SHP77 treated with DMSO at 0.1 percent for 48 hours (cell line): ENCODE data around the gene THUMPD1.
"Not testable (repeated sequence)": the region's sequence is repeated elsewhere in the genome, so short reads cannot be mapped to it uniquely, and the experiment has no call there.

Experiments used
- DNase-seq: peaks from one replicate; lab custom pipeline; 2025; lab: John Stamatoyannopoulos, UW

Gene THUMPD1, protein sequence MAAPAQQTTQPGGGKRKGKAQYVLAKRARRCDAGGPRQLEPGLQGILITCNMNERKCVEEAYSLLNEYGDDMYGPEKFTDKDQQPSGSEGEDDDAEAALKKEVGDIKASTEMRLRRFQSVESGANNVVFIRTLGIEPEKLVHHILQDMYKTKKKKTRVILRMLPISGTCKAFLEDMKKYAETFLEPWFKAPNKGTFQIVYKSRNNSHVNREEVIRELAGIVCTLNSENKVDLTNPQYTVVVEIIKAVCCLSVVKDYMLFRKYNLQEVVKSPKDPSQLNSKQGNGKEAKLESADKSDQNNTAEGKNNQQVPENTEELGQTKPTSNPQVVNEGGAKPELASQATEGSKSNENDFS

GRCh38 chr16:20741554-20742285 is at the start of gene THUMPD1:
Gene THUMPD1 (minus strand): TSS chr16:20741818. CDS start chr16:20741739, 79 bp downstream.
- DNase-seq: peak; percentile 68

- no peak for DNase-seq
Measured at GRCh38 chr16:20789130-20789529, 47.5 kb upstream of the THUMPD1 start.

- no peak for DNase-seq
Measured at GRCh38 chr16:20784204-20784603, 42.6 kb upstream of the THUMPD1 start.

DNA sequence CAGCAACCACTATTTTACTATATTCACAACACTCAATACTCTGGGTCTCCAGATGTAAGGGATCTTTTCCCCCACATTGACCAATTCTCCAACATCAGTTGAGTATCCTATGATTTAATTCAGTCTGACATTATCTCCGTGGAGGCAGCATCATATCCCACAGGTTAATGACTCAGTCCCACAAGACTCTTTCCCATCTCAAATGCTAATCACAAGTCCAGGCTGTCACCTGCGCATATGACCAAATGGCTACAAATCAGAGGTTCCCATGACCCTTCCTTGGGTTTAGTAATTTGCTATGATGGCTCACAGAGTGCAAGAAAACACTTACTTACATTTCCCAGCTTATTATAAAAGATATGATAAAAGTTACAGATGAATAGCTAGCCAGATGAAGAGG is 40.9 kb upstream of the THUMPD1 start:
- DNase-seq: no peak

DNA sequence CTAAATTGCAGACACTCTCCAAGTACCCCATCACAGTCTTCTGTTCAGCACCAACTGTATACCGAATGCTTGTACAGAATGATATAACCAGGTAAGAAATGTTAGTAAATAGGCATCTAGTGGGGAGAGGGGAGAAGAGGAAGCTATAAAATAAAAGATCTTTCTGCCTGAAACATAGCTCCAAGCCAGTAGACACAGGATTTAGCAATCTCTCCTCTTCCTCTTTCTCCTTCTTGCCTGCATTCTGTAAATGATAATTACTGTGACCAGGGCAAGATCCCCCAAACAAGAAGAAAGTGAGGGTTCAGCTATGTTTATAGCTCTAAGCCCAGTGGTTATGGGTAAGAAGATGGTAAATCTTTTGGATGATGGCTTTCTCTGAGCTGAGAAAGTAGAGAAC is 40.1 kb upstream of the THUMPD1 start:
- DNase-seq: no peak

DNA sequence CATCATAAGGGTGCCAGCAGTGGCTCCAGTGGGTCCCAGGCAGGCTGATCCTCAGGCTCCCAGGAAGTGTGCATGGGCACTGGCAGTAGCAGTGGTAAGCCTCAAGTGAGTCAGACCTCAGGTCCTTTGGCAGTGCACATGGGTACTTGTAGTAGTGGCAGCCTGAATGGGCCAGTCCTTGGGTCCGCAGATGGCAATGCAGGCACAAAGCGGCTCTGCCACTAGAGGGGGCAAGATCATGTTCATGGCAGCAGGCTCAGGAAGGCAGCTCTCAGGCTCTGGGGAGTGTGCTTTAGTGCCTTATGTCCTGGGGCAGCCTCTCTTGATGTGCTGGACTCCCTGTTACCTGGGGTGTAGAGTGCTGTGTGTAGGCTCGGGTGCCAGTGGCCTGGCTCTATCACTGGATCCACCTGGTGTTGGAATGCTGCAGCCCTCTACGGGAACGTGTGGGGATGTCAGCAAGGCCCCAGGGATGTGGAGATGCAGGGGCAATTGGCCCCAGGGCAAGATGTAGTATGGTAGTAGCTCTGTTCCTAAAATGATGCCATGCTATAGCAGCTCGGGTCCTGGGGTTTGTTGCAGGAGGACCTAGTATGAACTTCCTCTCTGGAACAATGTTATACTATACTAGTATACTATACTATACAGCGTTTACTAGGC is 33.2 kb upstream of the THUMPD1 start:
- DNase-seq: peak; percentile 55

DNA sequence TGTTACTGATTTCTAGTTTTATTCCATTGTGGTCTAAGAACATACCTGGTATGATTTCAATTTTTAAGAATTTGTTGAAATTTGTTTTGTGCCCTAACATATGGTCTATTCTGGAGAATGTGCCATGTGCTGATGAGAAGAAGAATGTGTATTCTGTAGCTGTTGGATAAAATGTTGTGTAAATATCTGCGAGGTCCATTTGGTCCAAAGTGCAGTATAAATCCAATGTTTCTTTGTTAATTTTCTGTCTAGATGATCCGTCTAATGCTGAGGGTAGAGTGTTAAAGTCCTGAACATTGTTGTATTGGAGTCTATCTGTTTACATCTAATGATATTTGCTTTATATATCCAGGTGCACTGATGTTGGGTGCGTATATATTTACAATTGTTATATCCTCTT is 32.1 kb upstream of the THUMPD1 start:
- DNase-seq: no peak

DNA sequence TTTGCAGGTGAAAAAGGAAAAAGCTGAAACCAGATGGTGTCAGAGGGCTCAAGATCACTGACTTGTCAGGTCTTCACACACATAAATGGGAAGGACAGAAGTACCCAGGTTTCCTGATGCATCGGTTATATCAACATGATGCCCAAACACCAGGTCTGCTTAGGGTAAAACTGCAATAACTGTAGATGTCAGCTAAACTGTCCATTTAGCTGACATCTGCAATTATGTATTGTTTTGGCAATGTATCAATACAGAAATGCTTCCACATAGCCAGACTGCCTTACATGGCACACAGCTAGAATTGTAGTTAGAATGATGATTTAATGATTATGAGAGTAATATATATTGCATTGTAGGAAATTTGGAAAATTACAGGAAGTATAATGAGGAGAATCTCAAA is 27.2 kb upstream of the THUMPD1 start:
- no peak for DNase-seq

DNA sequence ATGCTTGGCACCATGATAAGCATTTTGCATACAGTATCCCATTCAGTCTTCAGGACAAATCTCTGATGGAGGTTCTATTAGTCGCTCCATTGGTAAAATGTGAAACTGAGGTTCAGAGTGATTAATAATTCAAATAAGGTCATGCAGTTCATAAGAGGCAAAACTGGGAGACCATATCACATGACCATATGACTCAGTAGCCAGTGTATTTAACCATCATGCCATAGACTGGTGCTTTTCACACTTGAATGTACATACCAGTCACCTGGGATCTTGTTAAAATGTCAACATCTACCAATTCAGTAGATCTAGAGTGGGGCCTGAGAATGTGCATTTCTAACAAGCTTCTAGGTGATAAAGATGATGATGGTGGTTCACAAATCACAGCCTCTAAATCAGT is 26.5 kb upstream of the THUMPD1 start:
- DNase-seq: no peak

DNA sequence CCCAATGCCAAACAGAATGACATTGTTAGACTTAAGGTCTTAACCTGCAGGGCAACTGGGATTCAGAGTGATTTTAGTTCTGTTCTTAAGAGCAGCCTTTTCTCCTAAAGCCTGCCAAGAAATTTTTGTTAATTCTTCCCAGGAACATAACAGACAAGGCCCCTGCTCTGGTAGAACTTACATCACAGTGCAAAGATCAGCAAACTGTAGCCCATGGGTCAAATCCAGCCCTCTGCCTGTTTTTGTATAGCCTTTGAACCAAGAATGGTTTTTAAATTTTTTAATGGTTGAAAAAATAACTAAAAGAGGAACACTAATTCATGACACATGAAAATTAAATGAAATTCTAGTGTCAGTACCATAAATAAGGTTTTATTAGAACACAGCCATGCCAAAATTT is 26.0 kb upstream of the THUMPD1 start:
- DNase-seq: no peak

DNA sequence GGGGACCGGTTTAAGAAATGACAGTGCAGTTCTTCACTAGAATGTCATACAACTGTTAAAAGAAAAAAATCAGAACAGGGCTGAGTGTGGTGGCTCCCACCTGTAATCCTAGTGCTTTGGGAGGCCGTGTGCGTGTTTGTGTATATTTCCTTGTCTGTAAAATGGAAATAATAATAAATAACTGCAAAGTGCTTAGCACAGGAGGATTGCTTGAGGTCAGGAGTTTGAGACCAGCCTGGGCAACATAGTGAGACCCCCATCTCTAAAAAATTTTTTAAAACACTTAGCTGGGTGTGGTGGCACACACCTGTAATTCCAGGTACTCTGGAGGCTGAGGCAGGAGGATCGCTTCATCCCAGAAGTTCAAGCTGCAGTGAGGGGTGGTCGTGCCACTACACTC is 24.7 kb upstream of the THUMPD1 start:
- DNase-seq: no peak

- DNase-seq: no peak
Measured at GRCh38 chr16:20765732-20766131, 24.1 kb upstream of the THUMPD1 start.

GRCh38 chr16:20764448-20764847 is 22.8 kb upstream of the THUMPD1 start:
- not testable (repeated sequence) for DNase-seq

DNA sequence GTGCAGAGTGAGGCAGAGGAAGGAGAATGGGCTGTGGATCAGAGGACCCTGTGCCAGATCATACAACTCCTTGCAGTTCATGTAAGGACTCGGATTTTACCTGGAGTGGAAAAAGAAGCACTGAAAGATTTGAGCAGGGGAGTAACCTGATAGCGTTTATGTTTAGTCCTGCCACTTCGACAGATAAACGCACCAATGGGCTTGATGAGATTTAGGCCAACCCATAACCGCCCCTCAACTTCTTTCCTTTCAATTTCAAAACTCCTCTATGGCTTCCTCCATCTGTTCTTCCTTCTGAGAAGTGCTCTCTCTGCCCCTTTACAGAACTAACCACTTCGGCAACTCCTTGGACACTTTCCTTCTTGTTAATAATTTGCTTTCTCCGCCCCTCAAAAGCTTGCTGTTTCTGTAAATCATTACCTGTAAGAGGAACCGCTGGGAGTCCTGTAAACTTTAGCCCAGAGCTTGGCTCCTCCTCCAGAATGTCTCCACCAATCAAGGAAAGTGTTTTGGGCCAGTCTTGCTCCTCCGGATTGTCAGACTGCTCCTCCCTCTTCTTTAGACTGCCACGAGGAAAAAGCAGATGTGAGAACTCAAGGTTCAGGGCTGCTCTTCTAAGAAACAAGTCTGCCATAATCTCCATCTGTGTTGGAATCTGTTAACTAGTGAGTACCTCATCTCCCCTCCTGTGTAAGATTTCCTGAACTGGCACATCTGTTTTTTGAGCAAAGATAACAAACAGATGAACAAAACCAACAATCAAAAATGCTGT is 22.0 kb upstream of the THUMPD1 start, which contains the start of gene ACSM3:
TSS of gene ACSM3 (plus strand) at position 554 of the 772 bp plus-strand sequence. CDS start 6,021 bp downstream, outside the sequence.
- no peak for DNase-seq

DNA sequence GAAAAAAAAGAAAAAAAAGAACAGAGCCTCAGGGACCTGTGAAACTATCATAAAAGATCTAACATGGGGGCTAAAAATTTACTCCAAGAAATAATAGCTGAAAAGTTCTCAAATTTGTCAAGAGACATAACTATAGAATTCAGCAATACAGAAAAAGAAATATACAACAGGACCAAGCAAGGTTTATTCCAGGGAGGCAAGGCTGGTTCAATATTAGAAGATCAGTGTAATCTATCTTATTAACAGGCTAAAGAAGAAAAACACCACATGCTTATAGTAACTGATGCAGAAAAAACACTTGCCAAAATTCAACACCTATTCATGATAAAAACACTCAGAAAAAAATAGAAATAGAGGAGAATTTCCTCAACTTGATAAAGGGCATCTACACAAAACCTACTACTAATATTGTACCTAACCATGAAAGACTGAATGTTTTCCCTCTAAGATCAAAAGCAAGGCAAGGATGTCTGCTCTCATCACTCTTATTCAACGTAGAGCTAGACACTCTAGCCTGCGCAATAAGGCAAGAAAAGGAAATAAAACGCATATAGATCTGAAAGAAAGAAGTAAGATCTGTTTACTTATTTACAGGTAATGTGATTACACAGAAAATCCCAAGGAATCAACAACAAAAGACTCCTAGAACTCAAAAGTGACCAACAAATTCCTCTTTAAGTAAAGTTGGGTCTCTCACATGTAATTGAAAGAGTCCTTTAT is 20.9 kb upstream of the THUMPD1 start:
- no peak for DNase-seq

DNA sequence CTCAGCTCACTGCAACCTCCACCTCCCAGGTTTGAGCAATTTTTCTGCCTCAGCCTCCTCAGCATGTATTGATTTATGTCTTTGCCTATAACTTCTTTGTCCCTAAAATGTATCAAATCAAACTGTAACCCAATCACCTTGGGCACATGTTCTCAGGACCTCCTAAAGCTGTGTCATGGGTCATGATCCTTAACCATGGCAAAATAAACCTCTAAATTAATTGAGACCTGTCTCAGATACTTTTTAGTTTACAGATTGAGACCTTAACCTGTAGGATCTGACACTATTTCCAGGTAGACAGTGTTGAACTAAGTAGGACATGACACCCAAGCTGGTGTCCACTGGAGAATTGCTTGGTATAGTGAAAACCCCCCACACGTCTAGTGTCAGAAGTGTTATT is 19.6 kb upstream of the THUMPD1 start:
- DNase-seq: no peak

DNA sequence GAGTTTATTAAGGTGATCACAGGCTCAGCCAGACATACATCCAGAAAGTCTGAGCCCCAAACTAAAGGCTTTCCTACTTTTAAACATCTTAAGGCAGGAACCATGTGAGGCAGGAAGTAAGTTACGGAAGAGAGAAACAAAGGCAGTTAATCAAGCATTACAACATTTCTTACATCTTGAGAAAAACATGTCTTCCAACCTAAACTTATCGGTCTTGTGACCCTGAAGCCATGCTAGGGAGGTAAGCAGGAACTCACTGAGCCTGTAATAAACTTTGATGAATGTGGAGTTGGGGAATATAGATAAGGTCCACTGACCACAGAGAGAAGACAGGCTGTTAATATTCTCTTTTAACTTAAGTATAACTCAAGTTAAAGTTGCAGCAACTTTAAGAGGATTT is 18.7 kb upstream of the THUMPD1 start:
- DNase-seq: no peak

DNA sequence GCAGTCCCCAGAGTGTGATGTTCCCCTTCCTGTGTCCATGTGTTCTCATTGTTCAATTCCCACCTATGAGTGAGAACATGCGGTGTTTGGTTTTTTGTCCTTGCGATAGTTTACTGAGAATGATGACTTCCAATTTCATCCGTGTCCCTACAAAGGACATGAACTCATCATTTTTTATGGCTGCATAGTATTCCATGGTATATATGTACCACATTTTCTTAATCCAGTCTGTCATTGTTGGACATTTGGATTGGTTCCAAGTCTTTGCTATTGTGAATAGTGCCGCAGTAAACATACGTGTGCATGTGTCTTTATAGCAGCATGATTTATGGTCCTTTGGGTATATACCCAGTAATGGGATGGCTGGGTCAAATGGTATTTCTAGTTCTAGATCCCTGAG is 14.2 kb upstream of the THUMPD1 start:
- not testable (repeated sequence) for DNase-seq

- DNase-seq: no peak
Measured at GRCh38 chr16:20755238-20755637, 13.6 kb upstream of the THUMPD1 start.

GRCh38 chr16:20753727-20754126 is 12.1 kb upstream of the THUMPD1 start:
- DNase-seq: no peak

- no peak for DNase-seq
Measured at GRCh38 chr16:20750558-20750957, 8.9 kb upstream of the THUMPD1 start.
